Upper lobe of left lung (tissue), 6 donors: ENCODE measurements around the gene PIWIL4. TPM values are rescaled to one million over a fixed set of nuclear protein-coding genes. Genes with fewer than 3 reads are reported as not detected.
"Not testable (repeated sequence)": the region's sequence is repeated elsewhere in the genome, so short reads cannot be mapped to it uniquely, and the experiment has no call there.

ENCODE experiments used
- ATAC-seq, 2 donors: fragments of 200-7000 bp; cut with Tn5 transposase; one replicate each; pipeline ENCODE4 v1.9.1; 2022; ENCODE audit warnings: mild to moderate bottlenecking in 2 of 2, moderate library complexity in 2 of 2; ENCODE audit not compliant: low FRiP score in 2 of 2
- DNase-seq, 2 donors: peaks; one replicate each; pipeline ENCODE4 v3.0.0-alpha.2; 2019 to 2020
- H3K27ac ChIP-seq, 4 donors: fragments of 200-600 bp; sonication (generic); one replicate each; pipeline ENCODE4 v1.5.1; 2016 to 2019
- H3K27me3 ChIP-seq, 4 donors: fragments of 200-600 bp; sonication (generic); one replicate each; pipeline ENCODE4 v1.5.1; 2017 to 2019
- H3K36me3 ChIP-seq, 4 donors: fragments of 200-600 bp; sonication (generic); one replicate each; pipeline ENCODE4 v1.5.1; 2016 to 2019
- H3K4me1 ChIP-seq, 4 donors: fragments of 200-600 bp; sonication (generic); one replicate each; pipeline ENCODE4 v1.5.1; 2018 to 2019
- H3K4me3 ChIP-seq, 4 donors: fragments of 200-600 bp; sonication (generic); one replicate each; pipeline ENCODE4 v1.5.1; 2017 to 2019; ENCODE audit warnings: mild to moderate bottlenecking in 2 of 4, moderate library complexity in 1 of 4
- H3K9me3 ChIP-seq, 4 donors: fragments of 200-600 bp; sonication (generic); one replicate each; pipeline ENCODE4 v1.5.1; 2018 to 2019
- CTCF ChIP-seq, 6 experiments: fragments of 450-650 bp in 4 of 6; fragments of 200-600 bp in 2 of 6; sonication (generic) in 2 of 6; IDR thresholded peaks; one replicate each; pipeline ENCODE4 v1.5.1; 2016 to 2019; ENCODE audit warnings: antibody characterized with exemption in 6 of 6
- EP300 ChIP-seq, 4 donors: sonication (generic); formaldehyde crosslinking; IDR thresholded peaks; one replicate each; pipeline ENCODE4 v1.5.1; 2017; ENCODE audit warnings: antibody characterized with exemption in 4 of 4, control low read depth in 2 of 4
- POLR2A ChIP-seq, 4 donors: fragments of 450-650 bp; IDR thresholded peaks; one replicate each; pipeline ENCODE4 v1.5.1; 2016 to 2017; ENCODE audit warnings: antibody characterized with exemption in 4 of 4, mild to moderate bottlenecking in 2 of 4
- POLR2AphosphoS5 ChIP-seq, 2 donors: sonication (generic); formaldehyde crosslinking; IDR thresholded peaks; one replicate each; pipeline ENCODE4 v1.5.1; 2017; ENCODE audit warnings: antibody characterized with exemption in 2 of 2
- WGBS, 2 donors: methylation state at CpG; one replicate each; pipeline ENCODE4 v1.1.5; 2017 to 2018; 5-methylcytosine and 5-hydroxymethylcytosine counted together
- total RNA-seq, 6 donors: library from RNA; depleted of rRNA in 4 of 6; stranded (reverse); fragments of >200 nt in 4 of 6; gene quantifications; one replicate each; pipeline versions ENCODE4 v1.1.0 to v1.2.1, GENCODE V29; 2016 to 2021
- donor health status: DM: no; HTN: no; CAD: no; lungs with moderate emphysema.
- donor health status: DM: no; HTN: yes; CAD: no; lungs with severe emphysema.

PIWIL4 gene
- total RNA-seq, 6 donors from 2014 or later = 1.5 to 9.4 (median 4.8) TPM

DNA sequence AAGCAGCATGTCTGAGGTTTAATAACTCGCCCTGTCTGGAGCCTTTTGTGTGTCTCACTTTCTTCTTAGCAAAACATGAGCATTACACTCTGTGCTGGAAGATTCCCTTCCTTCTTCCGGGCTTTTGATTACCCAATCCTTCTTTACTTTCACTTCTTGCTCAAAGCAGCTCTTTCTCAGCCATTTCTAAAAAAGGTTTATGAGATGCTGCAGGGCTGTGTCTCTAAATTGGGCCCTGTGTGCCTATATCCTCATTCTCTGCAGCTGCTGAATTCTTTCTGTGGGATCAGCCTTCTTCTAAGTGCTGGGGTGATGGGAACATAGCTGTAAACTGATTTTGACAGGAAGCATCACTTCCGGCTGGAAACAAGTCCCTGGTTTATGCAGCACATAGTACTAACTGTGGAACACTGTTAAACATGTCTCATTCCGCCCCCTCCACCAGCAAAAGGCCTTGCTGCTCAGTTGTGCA, 71.8 kb downstream of the PIWIL4 start:
- Histone ChIP-seq H3K4me3 (peak overlapping the region in 2 of 4 donors; percentile 3 to 16), H3K36me3 (no peaks in the 10 kb centered on the region), H3K27ac (peak overlapping the region; percentile 66 to 82 (median 72)), H3K4me1 (peaks cover 15 to 24% (median 18%) of the 10 kb centered on the region in 4 donors), H3K9me3 (no peaks in the 10 kb centered on the region), H3K27me3 (no peaks in the 10 kb centered on the region)
- WGBS, 2 donors = 20 to 41% methylated on average over 4 of the region's 4 CpGs
- TF ChIP-seq POLR2AphosphoS5 (IDR thresholded peaks at IDR 0.05) = no peak
- TF ChIP-seq CTCF (IDR thresholded peaks at IDR 0.05) = no peak
- no peak for TF ChIP-seq EP300 (IDR thresholded peaks at IDR 0.05)
- no peak for TF ChIP-seq POLR2A (IDR thresholded peaks at IDR 0.05)
- ATAC-seq = peak; percentile 62 to 84
- no peak for DNase-seq

- Histone ChIP-seq H3K4me1 (peaks cover 15 to 24% (median 18%) of the 10 kb centered on the region in 4 donors), H3K36me3 (no peaks in the 10 kb centered on the region), H3K9me3 (no peaks in the 10 kb centered on the region), H3K27ac (peak overlapping the region in 1 of 4 donors; percentile 82), H3K27me3 (no peaks in the 10 kb centered on the region), H3K4me3 (peak overlapping the region in 1 of 4 donors; percentile 6)
- TF ChIP-seq POLR2A (IDR thresholded peaks at IDR 0.05) = no peak
- no peak for TF ChIP-seq CTCF (IDR thresholded peaks at IDR 0.05)
- TF ChIP-seq POLR2AphosphoS5 (IDR thresholded peaks at IDR 0.05) = no peak
- no peak for TF ChIP-seq EP300 (IDR thresholded peaks at IDR 0.05)
- WGBS, 2 donors = 79 to 80% methylated on average over 13 of the region's 13 CpGs
- DNase-seq = peak in 1 of 2 donors; percentile 20
- ATAC-seq = peak in 1 of 2 donors; percentile 64
Observed at GRCh38 chr11:94639901-94640721, 72.9 kb downstream of the PIWIL4 start.

DNA sequence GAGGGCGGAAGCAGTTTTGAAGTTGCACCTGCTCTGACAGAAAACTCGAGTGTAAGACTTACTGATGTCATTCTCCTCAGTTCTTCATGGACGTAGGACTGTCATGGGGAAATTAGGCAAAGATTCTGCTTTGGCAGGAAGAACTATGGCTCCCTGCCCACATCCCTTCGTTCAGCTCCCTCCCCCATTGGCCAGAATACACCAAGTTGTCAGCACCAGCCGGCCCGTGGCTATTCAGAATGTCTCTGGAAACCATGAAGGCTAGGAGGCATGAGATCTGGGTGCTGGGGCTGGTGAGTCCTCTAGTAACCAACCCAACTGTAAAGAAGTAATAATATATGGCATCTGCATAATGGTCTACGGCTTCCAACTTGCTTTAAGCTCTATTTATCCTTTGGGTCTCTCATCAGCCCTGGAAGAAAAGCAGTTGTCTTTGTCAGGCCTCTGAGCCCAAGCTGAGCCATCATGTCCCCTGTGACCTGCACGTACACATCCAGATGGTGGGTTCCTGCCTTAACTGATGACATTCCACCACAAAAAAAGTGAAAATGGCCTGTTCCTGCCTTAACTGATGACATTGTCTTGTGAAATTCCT, 74.1 kb downstream of the PIWIL4 start:
- Histone ChIP-seq H3K9me3 (no peaks in the 10 kb centered on the region), H3K27ac (no peak overlapping the region), H3K4me1 (peaks cover 15 to 24% (median 18%) of the 10 kb centered on the region in 4 donors), H3K4me3 (no peak overlapping the region), H3K27me3 (no peaks in the 10 kb centered on the region), H3K36me3 (no peaks in the 10 kb centered on the region)
- DNase-seq (no peak), ATAC-seq (no peak)
- WGBS, 2 donors = 64 to 71% methylated on average over 8 of the region's 8 CpGs
- no peak for TF ChIP-seq CTCF (IDR thresholded peaks at IDR 0.05)
- no peak for TF ChIP-seq POLR2A (IDR thresholded peaks at IDR 0.05)
- TF ChIP-seq POLR2AphosphoS5 (IDR thresholded peaks at IDR 0.05) = no peak
- TF ChIP-seq EP300 (IDR thresholded peaks at IDR 0.05) = no peak

DNA sequence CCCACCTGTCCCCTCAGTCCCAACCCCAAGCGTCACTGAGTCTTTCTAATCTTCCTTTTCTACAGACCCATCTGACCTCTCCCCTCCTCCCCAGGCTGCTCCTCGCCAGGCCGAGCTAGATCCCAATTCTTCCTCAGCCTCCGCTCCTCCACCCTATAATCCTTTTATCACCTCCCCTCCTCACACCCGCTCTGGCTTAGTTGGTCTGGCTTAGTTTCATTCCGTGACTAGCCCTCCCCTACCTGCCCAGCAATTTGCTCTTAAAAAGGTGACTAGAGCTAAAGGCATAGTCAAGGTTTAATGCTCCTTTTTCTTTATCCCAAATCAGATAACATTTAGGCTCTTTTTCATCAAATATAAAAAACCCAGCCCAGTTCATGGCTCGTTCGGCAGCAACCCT, 76.0 kb downstream of the PIWIL4 start:
- ATAC-seq, H3K4me3 ChIP-seq: not testable (repeated sequence)

GRCh38 chr11:94647926-94648325, 80.8 kb downstream of the PIWIL4 start:
- Histone ChIP-seq H3K36me3 (no peaks in the 10 kb centered on the region), H3K9me3 (no peaks in the 10 kb centered on the region), H3K4me3 (no peak overlapping the region), H3K4me1 (no peaks in the 10 kb centered on the region), H3K27me3 (no peaks in the 10 kb centered on the region), H3K27ac (no peak overlapping the region)
- DNase-seq = no peak
- peak in 1 of 2 donors; percentile 76 for ATAC-seq
- 55 to 62% methylated on average over 3 of the region's 3 CpGs for WGBS, 2 donors
- no peak for TF ChIP-seq CTCF (IDR thresholded peaks at IDR 0.05)
- TF ChIP-seq EP300 (IDR thresholded peaks at IDR 0.05) = no peak
- TF ChIP-seq POLR2AphosphoS5 (IDR thresholded peaks at IDR 0.05) = no peak
- no peak for TF ChIP-seq POLR2A (IDR thresholded peaks at IDR 0.05)

More for the DNA sequence above, 76.0 kb downstream of the PIWIL4 start:
- 86 to 93% methylated on average over 5 to 7 of the region's 8 CpGs for WGBS, 2 donors
- not testable (repeated sequence) for H3K27me3 ChIP-seq, H3K9me3 ChIP-seq, DNase-seq, H3K27ac ChIP-seq, H3K36me3 ChIP-seq
- peaks cover 11 to 18% (median 15%) of the 10 kb centered on the region in 4 donors for H3K4me1 ChIP-seq
